ENCODE data around the gene BLOC1S4.

BLOC1S4 gene

DNA sequence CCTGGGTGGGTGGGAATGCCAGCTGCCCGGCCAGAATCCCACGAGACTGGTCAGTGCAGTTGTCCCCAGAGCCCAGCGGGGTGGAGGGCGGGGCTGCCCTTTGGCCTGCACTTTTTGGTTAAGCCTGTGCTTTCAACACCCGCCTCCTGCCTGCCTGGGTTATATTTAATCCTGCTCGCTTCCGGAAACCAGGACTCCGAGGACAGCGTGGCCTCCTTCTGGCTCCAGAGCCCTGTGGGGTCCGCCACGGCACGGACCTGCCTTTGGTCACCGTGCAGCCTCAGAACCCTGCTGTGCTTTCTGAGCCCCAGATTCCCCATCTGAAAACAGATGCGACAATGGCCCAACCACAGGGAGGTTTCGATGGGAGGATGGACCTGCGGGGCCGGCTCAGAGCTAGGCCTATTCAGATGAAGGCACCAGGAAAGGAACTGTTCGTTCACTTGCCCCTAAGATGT is 37.2 kb downstream of the BLOC1S4 start:
- Histone ChIP-seq H2AFZ (ENCODE audit: low read length) (no peak overlapping the region), H3K4me2 (ENCODE audit: low read depth, low read length, poor library complexity, severe bottlenecking) (no peak overlapping the region)

DNA sequence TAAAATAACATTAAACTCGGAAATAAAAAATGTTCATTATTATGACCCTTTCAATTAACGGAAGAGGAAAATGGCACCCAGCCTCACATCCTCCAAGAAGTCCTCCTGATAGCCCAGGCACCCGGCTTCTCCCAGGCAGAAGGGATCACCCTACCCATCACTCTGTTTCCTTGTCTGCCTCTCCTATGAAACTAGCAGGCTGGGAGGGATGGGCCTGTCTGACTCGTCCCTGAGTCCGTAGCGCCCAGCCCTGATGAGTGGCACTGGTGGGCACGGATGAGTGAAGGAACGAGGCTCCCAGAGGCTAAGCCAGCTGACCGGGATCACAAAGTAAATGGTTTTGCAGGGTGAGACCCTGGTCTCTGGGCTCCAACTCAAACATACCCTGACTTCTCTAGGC is 37.9 kb downstream of the BLOC1S4 start:
- Histone ChIP-seq H3K36me3 (ENCODE audit: insufficient read depth, low read length) (no peaks in the 10 kb centered on the region), H3K4me3 (ENCODE audit: low read length, poor library complexity, severe bottlenecking) (no peak overlapping the region)
- no peak for TF ChIP-seq EZH2phosphoT487 (IDR thresholded peaks at IDR 0.05; ENCODE audit: borderline replicate concordance)
- TF ChIP-seq, protein P1, sequence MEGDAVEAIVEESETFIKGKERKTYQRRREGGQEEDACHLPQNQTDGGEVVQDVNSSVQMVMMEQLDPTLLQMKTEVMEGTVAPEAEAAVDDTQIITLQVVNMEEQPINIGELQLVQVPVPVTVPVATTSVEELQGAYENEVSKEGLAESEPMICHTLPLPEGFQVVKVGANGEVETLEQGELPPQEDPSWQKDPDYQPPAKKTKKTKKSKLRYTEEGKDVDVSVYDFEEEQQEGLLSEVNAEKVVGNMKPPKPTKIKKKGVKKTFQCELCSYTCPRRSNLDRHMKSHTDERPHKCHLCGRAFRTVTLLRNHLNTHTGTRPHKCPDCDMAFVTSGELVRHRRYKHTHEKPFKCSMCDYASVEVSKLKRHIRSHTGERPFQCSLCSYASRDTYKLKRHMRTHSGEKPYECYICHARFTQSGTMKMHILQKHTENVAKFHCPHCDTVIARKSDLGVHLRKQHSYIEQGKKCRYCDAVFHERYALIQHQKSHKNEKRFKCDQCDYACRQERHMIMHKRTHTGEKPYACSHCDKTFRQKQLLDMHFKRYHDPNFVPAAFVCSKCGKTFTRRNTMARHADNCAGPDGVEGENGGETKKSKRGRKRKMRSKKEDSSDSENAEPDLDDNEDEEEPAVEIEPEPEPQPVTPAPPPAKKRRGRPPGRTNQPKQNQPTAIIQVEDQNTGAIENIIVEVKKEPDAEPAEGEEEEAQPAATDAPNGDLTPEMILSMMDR (conservative IDR thresholded peaks at IDR 0.05; ENCODE audit: low read length): no peak

More for the DNA sequence above, 37.2 kb downstream of the BLOC1S4 start:
- Histone ChIP-seq H3K9me3 (ENCODE audit: insufficient read depth, low read depth, low read length) (no peaks in the 10 kb centered on the region), H3K79me2 (ENCODE audit: insufficient read depth, low read length) (no peaks in the 10 kb centered on the region), H4K20me1 (ENCODE audit: insufficient read depth, low read length, poor library complexity, severe bottlenecking) (no peaks in the 10 kb centered on the region), H3K36me3 (ENCODE audit: insufficient read depth, low read length) (no peaks in the 10 kb centered on the region), H3K9ac (ENCODE audit: low read depth, low read length, poor library complexity, severe bottlenecking) (no peak overlapping the region), H3F3A (ENCODE audit: low read depth) (no peaks in the 10 kb centered on the region), H3K9me2 (replicated peaks; ENCODE audit: low read depth, low read length) (no peaks in the 10 kb centered on the region), H3K27me3 (ENCODE audit: insufficient read depth, low read length, poor library complexity, severe bottlenecking) (no peaks in the 10 kb centered on the region), H3K4me3 (ENCODE audit: low read length, poor library complexity, severe bottlenecking) (no peak overlapping the region), H3K4me1 (ENCODE audit: insufficient read depth, low read length, poor library complexity, severe bottlenecking) (no peaks in the 10 kb centered on the region)
- TF ChIP-seq, protein P1 (conservative IDR thresholded peaks at IDR 0.05; ENCODE audit: low read length): no peak
- TF ChIP-seq EZH2phosphoT487 (IDR thresholded peaks at IDR 0.05; ENCODE audit: borderline replicate concordance): no peak

DNA sequence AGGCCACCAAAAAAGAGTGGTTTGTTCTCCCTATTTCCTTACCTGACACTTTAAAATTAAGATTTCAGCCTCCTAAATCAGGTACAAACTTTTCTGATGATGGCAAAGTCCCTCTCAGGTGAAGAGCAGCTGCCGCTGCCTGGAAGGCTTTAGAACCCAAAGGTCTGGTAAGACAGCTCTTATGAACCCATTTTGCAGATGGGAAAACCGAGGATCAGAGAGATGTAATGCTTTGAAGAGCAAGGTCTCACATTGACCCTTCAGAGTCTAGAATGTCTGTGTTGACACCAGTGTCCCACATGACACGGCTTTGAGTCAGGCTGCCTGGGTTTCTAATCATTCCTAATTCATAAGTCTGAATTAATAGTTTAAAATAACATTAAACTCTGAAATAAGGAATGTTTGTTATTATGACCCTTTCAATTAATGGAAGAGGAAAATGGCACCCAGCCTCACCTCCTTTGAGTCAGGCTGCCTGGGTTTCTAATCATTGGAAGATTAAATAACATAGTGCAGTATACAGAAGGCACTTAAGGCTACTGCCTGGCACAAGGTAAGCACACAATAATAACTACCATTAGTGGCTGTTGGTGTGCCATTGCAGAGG is 38.6 kb downstream of the BLOC1S4 start:
- no peaks in the 10 kb centered on the region for H4K20me1 ChIP-seq (ENCODE audit: insufficient read depth, low read length, poor library complexity, severe bottlenecking)

More for the DNA sequence above, 37.9 kb downstream of the BLOC1S4 start:
- H3K9me2 ChIP-seq (replicated peaks; ENCODE audit: low read depth, low read length): no peaks in the 10 kb centered on the region
- H2AFZ ChIP-seq (ENCODE audit: low read length): no peak overlapping the region
- H3K9ac ChIP-seq (ENCODE audit: low read depth, low read length, poor library complexity, severe bottlenecking): no peak overlapping the region
- H3K4me1 ChIP-seq (ENCODE audit: insufficient read depth, low read length, poor library complexity, severe bottlenecking): no peaks in the 10 kb centered on the region
- H3K27me3 ChIP-seq (ENCODE audit: insufficient read depth, low read length, poor library complexity, severe bottlenecking): no peaks in the 10 kb centered on the region
- H3K9me3 ChIP-seq (ENCODE audit: insufficient read depth, low read depth, low read length): no peaks in the 10 kb centered on the region
- no peaks in the 10 kb centered on the region for H3F3A ChIP-seq (ENCODE audit: low read depth)
- no peak overlapping the region for H3K4me2 ChIP-seq (ENCODE audit: low read depth, low read length, poor library complexity, severe bottlenecking)
- no peaks in the 10 kb centered on the region for H3K79me2 ChIP-seq (ENCODE audit: insufficient read depth, low read length)
- no peaks in the 10 kb centered on the region for H4K20me1 ChIP-seq (ENCODE audit: insufficient read depth, low read length, poor library complexity, severe bottlenecking)

More for the DNA sequence above, 38.6 kb downstream of the BLOC1S4 start:
- Histone ChIP-seq H3K4me2 (ENCODE audit: low read depth, low read length, poor library complexity, severe bottlenecking) (no peak overlapping the region), H3K9ac (ENCODE audit: low read depth, low read length, poor library complexity, severe bottlenecking) (no peak overlapping the region), H3K4me3 (ENCODE audit: low read length, poor library complexity, severe bottlenecking) (no peak overlapping the region), H2AFZ (ENCODE audit: low read length) (no peak overlapping the region), H3K27me3 (ENCODE audit: insufficient read depth, low read length, poor library complexity, severe bottlenecking) (no peaks in the 10 kb centered on the region), H3K9me2 (replicated peaks; ENCODE audit: low read depth, low read length) (no peaks in the 10 kb centered on the region), H3K79me2 (ENCODE audit: insufficient read depth, low read length) (no peaks in the 10 kb centered on the region), H3K4me1 (ENCODE audit: insufficient read depth, low read length, poor library complexity, severe bottlenecking) (no peaks in the 10 kb centered on the region), H3K9me3 (ENCODE audit: insufficient read depth, low read depth, low read length) (no peaks in the 10 kb centered on the region), H3F3A (ENCODE audit: low read depth) (no peaks in the 10 kb centered on the region), H3K36me3 (ENCODE audit: insufficient read depth, low read length) (no peaks in the 10 kb centered on the region)
- TF ChIP-seq, protein P1 (conservative IDR thresholded peaks at IDR 0.05; ENCODE audit: low read length): no peak
- TF ChIP-seq EZH2phosphoT487 (IDR thresholded peaks at IDR 0.05; ENCODE audit: borderline replicate concordance): no peak

Measured in Loucy (cell line).